Activated CD4-positive, alpha-beta T cell treated with anti-CD3 and anti-CD28 coated beads, Interleukin-2, Interleukin-6, amounts not matched to agents 100 ng/mL and 50 ng/mL, durations not matched to agents 16 hours and 8 hours (primary cell): ENCODE data around the gene STAU1.
"Not testable (repeated sequence)": the region's sequence is repeated elsewhere in the genome, so short reads cannot be mapped to it uniquely, and the experiment has no call there.

Experiments used
- DNase-seq: peaks from one replicate; pipeline ENCODE4 v3.0.0-alpha.2; 2020

STAU1 gene

GRCh38 chr20:49187851-49188641, at the start of gene STAU1:
Gene STAU1 (minus strand): TSS chr20:49188334. CDS start chr20:49166201, 22,133 bp downstream.
- DNase-seq = peak; percentile 97

GRCh38 chr20:49237531-49237930, 49.4 kb upstream of the STAU1 start:
- no peak for DNase-seq

GRCh38 chr20:49236301-49236700, 48.2 kb upstream of the STAU1 start:
- no peak for DNase-seq

GRCh38 chr20:49234831-49235230, 46.7 kb upstream of the STAU1 start:
- DNase-seq = no peak

- DNase-seq = no peak
Measured at GRCh38 chr20:49233226-49233625, 45.1 kb upstream of the STAU1 start.

- no peak for DNase-seq
Measured at GRCh38 chr20:49231471-49231870, 43.3 kb upstream of the STAU1 start.

- no peak for DNase-seq
Measured at GRCh38 chr20:49230561-49231133, 42.5 kb upstream of the STAU1 start.

- DNase-seq = no peak
Measured at GRCh38 chr20:49230021-49230420, 41.9 kb upstream of the STAU1 start.

- no peak for DNase-seq
Measured at GRCh38 chr20:49229381-49229780, 41.2 kb upstream of the STAU1 start.

GRCh38 chr20:49228676-49229075, 40.5 kb upstream of the STAU1 start:
- DNase-seq = no peak

- DNase-seq = no peak
Measured at GRCh38 chr20:49225896-49226295, 37.8 kb upstream of the STAU1 start.

- no peak for DNase-seq
Measured at GRCh38 chr20:49219924-49220831, 32.0 kb upstream of the STAU1 start.

- peak; percentile 98 for DNase-seq
Measured at GRCh38 chr20:49219091-49219923, 31.2 kb upstream of the STAU1 start, which contains the start of gene DDX27. Gene DDX27 (plus strand): TSS chr20:49219416. CDS start chr20:49219449, 33 bp downstream.

- not testable (repeated sequence) for DNase-seq
Measured at GRCh38 chr20:49218739-49219090, 30.6 kb upstream of the STAU1 start.

- peak; percentile 95 for DNase-seq
Measured at GRCh38 chr20:49216991-49217578, 29.0 kb upstream of the STAU1 start.

- no peak for DNase-seq
Measured at GRCh38 chr20:49215232-49215631, 27.1 kb upstream of the STAU1 start.

GRCh38 chr20:49214571-49214970, 26.4 kb upstream of the STAU1 start:
- no peak for DNase-seq

- DNase-seq = no peak
Measured at GRCh38 chr20:49210757-49211110, 22.6 kb upstream of the STAU1 start.

GRCh38 chr20:49210101-49210756, 22.1 kb upstream of the STAU1 start:
- DNase-seq = no peak

GRCh38 chr20:49207076-49207475, 18.9 kb upstream of the STAU1 start:
- DNase-seq = peak; percentile 12

GRCh38 chr20:49203746-49204145, 15.6 kb upstream of the STAU1 start:
- DNase-seq = no peak

- DNase-seq = no peak
Measured at GRCh38 chr20:49203011-49203410, 14.9 kb upstream of the STAU1 start.
